Fibroblast of skin of left quadriceps (primary cell): Measurements from ENCODE around the gene MYO5B.

ENCODE experiments used
- DNase-seq, 2 experiments: peaks; one replicate each; pipeline ENCODE4 v3.0.0-alpha.2; 2013; ENCODE audit warnings: low read depth in 2 of 2

Gene MYO5B

GRCh38 chr18:50013363-50014138 lies 181.4 kb downstream of the MYO5B start:
- DNase-seq: no peak

- peak; percentile 25 to 37 for DNase-seq
Observed at GRCh38 chr18:50011813-50012435, 183.0 kb downstream of the MYO5B start.

- no peak for DNase-seq
Observed at GRCh38 chr18:50009773-50010335, 185.1 kb downstream of the MYO5B start.

GRCh38 chr18:50008306-50008705 lies 186.6 kb downstream of the MYO5B start:
- no peak for DNase-seq

- no peak for DNase-seq
Observed at GRCh38 chr18:50006470-50007046, 188.4 kb downstream of the MYO5B start.

GRCh38 chr18:50004013-50004412 lies 190.9 kb downstream of the MYO5B start:
- DNase-seq: no peak

- no peak for DNase-seq
Observed at GRCh38 chr18:50002781-50003180, 192.2 kb downstream of the MYO5B start.

- DNase-seq: no peak
Observed at GRCh38 chr18:50000227-50000626, 194.7 kb downstream of the MYO5B start.

GRCh38 chr18:49999128-49999527 lies 195.8 kb downstream of the MYO5B start:
- DNase-seq: no peak

- DNase-seq: no peak
Observed at GRCh38 chr18:49997558-49997957, 197.4 kb downstream of the MYO5B start.

- no peak for DNase-seq
Observed at GRCh38 chr18:49994410-49994809, 200.5 kb downstream of the MYO5B start.

- no peak for DNase-seq
Observed at GRCh38 chr18:49993299-49993698, 201.6 kb downstream of the MYO5B start.

- DNase-seq: no peak
Observed at GRCh38 chr18:49988733-49989132, 206.2 kb downstream of the MYO5B start.

- no peak for DNase-seq
Observed at GRCh38 chr18:49988101-49988500, 206.8 kb downstream of the MYO5B start.

GRCh38 chr18:49985236-49985635 lies 209.7 kb downstream of the MYO5B start:
- no peak for DNase-seq

- no peak for DNase-seq
Observed at GRCh38 chr18:49980896-49981295, 214.1 kb downstream of the MYO5B start.

- no peak for DNase-seq
Observed at GRCh38 chr18:49976795-49977560, 218.0 kb downstream of the MYO5B start.

GRCh38 chr18:49976001-49976400 lies 218.9 kb downstream of the MYO5B start:
- DNase-seq: no peak

- DNase-seq: no peak
Observed at GRCh38 chr18:49974079-49974478, 220.9 kb downstream of the MYO5B start.

- no peak for DNase-seq
Observed at GRCh38 chr18:49973592-49973991, 221.4 kb downstream of the MYO5B start.

- no peak for DNase-seq
Observed at GRCh38 chr18:49972535-49972934, 222.4 kb downstream of the MYO5B start.

- DNase-seq: no peak
Observed at GRCh38 chr18:49971462-49971861, 223.5 kb downstream of the MYO5B start.
